Measurements from ENCODE around the gene TDRD1. TPM values are rescaled to one million over a fixed set of nuclear protein-coding genes. Genes with fewer than 3 reads are reported as not detected.

Gene TDRD1
- total and polyA plus RNA-seq, 2 donors from 2014 or later: 0.88 TPM; not detected in 1

- Histone ChIP-seq H3K4me3 (ENCODE audit: low read length in 3 of 3) (no peak overlapping the region), H3K4me1 (ENCODE audit: control insufficient read depth in 2 of 3, insufficient read depth in 2 of 3, low read depth in 1 of 3, low read length in 3 of 3) (no peaks in the 10 kb centered on the region), H3K27ac (ENCODE audit: low read depth in 2 of 2, low read length in 2 of 2) (no peak overlapping the region), H3K36me3 (ENCODE audit: control insufficient read depth in 2 of 3, insufficient read depth in 3 of 3, low read length in 3 of 3) (no peaks in the 10 kb centered on the region), H3K27me3 (ENCODE audit: control insufficient read depth, insufficient read depth, low read length) (no peaks in the 10 kb centered on the region), H3K9me3 (ENCODE audit: control insufficient read depth in 2 of 3, insufficient read depth in 1 of 3, low read length in 3 of 3) (no peaks in the 10 kb centered on the region), H3K9ac (ENCODE audit: low read length in 3 of 3) (no peak overlapping the region)
- intact Hi-C loops (cut with DNase I): no loop called here
- no peak for DNase-seq
- TF ChIP-seq CTCF (IDR thresholded peaks at IDR 0.05; ENCODE audit: borderline replicate concordance, extremely low read depth, insufficient read depth): no peak
- no peak for FAIRE-seq
Observed at GRCh38 chr10:114199239-114199638, 20.1 kb downstream of the TDRD1 start.

- H3K9me3 ChIP-seq (ENCODE audit: control insufficient read depth in 2 of 3, insufficient read depth in 1 of 3, low read length in 3 of 3): no peaks in the 10 kb centered on the region
- DNase-seq: no peak
- H3K27me3 ChIP-seq (ENCODE audit: control insufficient read depth, insufficient read depth, low read length): no peaks in the 10 kb centered on the region
- H3K4me3 ChIP-seq (ENCODE audit: low read length in 3 of 3): no peak overlapping the region
- H3K4me1 ChIP-seq (ENCODE audit: control insufficient read depth in 2 of 3, insufficient read depth in 2 of 3, low read depth in 1 of 3, low read length in 3 of 3): no peaks in the 10 kb centered on the region
- no peaks in the 10 kb centered on the region for H3K36me3 ChIP-seq (ENCODE audit: control insufficient read depth in 2 of 3, insufficient read depth in 3 of 3, low read length in 3 of 3)
- H3K9ac ChIP-seq (ENCODE audit: low read length in 3 of 3): no peak overlapping the region
- intact Hi-C loops (cut with DNase I): no loop called here
- no peak for FAIRE-seq
- no peak for TF ChIP-seq CTCF (IDR thresholded peaks at IDR 0.05; ENCODE audit: borderline replicate concordance, extremely low read depth, insufficient read depth)
- no peak overlapping the region for H3K27ac ChIP-seq (ENCODE audit: low read depth in 2 of 2, low read length in 2 of 2)
Observed at GRCh38 chr10:114202812-114203211, 23.7 kb downstream of the TDRD1 start.

- Histone ChIP-seq H3K4me1 (ENCODE audit: control insufficient read depth in 2 of 3, insufficient read depth in 2 of 3, low read depth in 1 of 3, low read length in 3 of 3) (no peaks in the 10 kb centered on the region), H3K9ac (ENCODE audit: low read length in 3 of 3) (no peak overlapping the region), H3K9me3 (ENCODE audit: control insufficient read depth in 2 of 3, insufficient read depth in 1 of 3, low read length in 3 of 3) (no peaks in the 10 kb centered on the region), H3K4me3 (ENCODE audit: low read length in 3 of 3) (no peak overlapping the region), H3K27ac (ENCODE audit: low read depth in 2 of 2, low read length in 2 of 2) (no peak overlapping the region), H3K27me3 (ENCODE audit: control insufficient read depth, insufficient read depth, low read length) (no peaks in the 10 kb centered on the region), H3K36me3 (ENCODE audit: control insufficient read depth in 2 of 3, insufficient read depth in 3 of 3, low read length in 3 of 3) (no peaks in the 10 kb centered on the region)
- no peak for TF ChIP-seq CTCF (IDR thresholded peaks at IDR 0.05; ENCODE audit: borderline replicate concordance, extremely low read depth, insufficient read depth)
- DNase-seq: no peak
- FAIRE-seq: no peak
- intact Hi-C loops (cut with DNase I): no loop called here
Observed at GRCh38 chr10:114206902-114207301, 27.7 kb downstream of the TDRD1 start.

- H3K4me3 ChIP-seq (ENCODE audit: low read length in 3 of 3): no peak overlapping the region
- no peak for FAIRE-seq
- intact Hi-C loops (cut with DNase I): no loop called here
- H3K9me3 ChIP-seq (ENCODE audit: control insufficient read depth in 2 of 3, insufficient read depth in 1 of 3, low read length in 3 of 3): no peaks in the 10 kb centered on the region
- no peaks in the 10 kb centered on the region for H3K27me3 ChIP-seq (ENCODE audit: control insufficient read depth, insufficient read depth, low read length)
- DNase-seq: no peak
- no peak for TF ChIP-seq CTCF (IDR thresholded peaks at IDR 0.05; ENCODE audit: borderline replicate concordance, extremely low read depth, insufficient read depth)
- no peak overlapping the region for H3K9ac ChIP-seq (ENCODE audit: low read length in 3 of 3)
- no peak overlapping the region for H3K27ac ChIP-seq (ENCODE audit: low read depth in 2 of 2, low read length in 2 of 2)
- no peaks in the 10 kb centered on the region for H3K4me1 ChIP-seq (ENCODE audit: control insufficient read depth in 2 of 3, insufficient read depth in 2 of 3, low read depth in 1 of 3, low read length in 3 of 3)
- H3K36me3 ChIP-seq (ENCODE audit: control insufficient read depth in 2 of 3, insufficient read depth in 3 of 3, low read length in 3 of 3): no peaks in the 10 kb centered on the region
Observed at GRCh38 chr10:114207349-114207748, 28.2 kb downstream of the TDRD1 start.
